22Rv1 (cell line): ENCODE data around the gene ETV2.

Experiments used
- ZFX ChIP-seq: fragments of 450-650 bp; IDR thresholded peaks from 2 replicates; pipeline ENCODE4 v1.6.1; 2017; ENCODE audit warnings: antibody characterized with exemption, borderline replicate concordance
- TF ChIP-seq, protein P1 (sequence below): fragments of 450-650 bp; IDR thresholded peaks from 2 replicates; pipeline ENCODE4 v1.5.1; 2017; ENCODE audit warnings: mild to moderate bottlenecking

DNA sequence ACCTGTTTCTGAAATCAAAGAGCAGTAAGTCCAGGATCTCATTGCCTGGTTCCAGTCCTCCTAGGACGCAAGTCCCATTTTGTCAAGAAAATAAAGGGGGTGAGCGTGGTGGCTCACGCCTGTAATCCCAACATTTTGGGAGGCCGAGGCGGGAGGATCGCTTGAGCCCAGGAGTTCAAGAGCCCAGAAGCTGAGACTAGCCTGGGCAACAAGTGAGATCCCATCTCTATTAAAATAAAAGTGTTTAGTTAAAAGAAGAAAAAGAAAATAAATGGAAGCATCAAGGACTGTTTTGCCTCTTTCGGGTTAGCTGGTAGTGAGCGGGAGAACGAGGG, 29.4 kb upstream of the ETV2 start:
- TF ChIP-seq, protein P1, sequence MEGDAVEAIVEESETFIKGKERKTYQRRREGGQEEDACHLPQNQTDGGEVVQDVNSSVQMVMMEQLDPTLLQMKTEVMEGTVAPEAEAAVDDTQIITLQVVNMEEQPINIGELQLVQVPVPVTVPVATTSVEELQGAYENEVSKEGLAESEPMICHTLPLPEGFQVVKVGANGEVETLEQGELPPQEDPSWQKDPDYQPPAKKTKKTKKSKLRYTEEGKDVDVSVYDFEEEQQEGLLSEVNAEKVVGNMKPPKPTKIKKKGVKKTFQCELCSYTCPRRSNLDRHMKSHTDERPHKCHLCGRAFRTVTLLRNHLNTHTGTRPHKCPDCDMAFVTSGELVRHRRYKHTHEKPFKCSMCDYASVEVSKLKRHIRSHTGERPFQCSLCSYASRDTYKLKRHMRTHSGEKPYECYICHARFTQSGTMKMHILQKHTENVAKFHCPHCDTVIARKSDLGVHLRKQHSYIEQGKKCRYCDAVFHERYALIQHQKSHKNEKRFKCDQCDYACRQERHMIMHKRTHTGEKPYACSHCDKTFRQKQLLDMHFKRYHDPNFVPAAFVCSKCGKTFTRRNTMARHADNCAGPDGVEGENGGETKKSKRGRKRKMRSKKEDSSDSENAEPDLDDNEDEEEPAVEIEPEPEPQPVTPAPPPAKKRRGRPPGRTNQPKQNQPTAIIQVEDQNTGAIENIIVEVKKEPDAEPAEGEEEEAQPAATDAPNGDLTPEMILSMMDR, result no peak
- TF ChIP-seq ZFX, result no peak
